Measurements from ENCODE around the gene KIAA0319L.
A peak's percentile ranks its signal among the peaks of the same experiment; 100 is the strongest.
"Not testable (repeated sequence)": the region's sequence is repeated elsewhere in the genome, so short reads cannot be mapped to it uniquely, and the experiment has no call there.

Gene KIAA0319L

DNA sequence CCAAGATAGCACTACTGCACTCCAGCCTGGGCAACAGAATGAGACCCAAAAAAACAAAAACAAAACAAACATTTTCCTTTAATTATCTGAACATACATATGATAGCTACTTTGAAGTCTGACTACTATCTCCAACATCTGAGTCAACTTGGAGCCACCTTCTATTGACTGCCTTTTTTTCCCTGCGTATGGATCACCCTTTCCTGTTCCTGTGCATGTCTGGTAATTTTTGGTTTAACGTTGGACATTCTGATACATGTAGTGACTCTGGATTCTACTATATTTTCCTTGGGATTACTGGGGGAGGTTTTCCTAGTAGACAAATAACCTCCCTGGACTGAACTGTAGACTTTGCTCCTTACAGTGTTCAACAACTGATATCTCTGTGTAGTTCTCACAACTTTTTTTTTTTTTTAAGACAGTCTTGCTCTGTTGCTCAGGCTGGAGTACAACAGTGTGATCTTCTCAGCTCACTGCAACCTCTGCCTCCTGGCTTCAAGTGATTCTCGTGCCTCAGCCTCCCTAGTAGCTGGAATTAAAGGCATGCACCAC lies 70.3 kb downstream of the KIAA0319L start:
- no peak for DNase-seq (ENCODE audit: low spot score)

DNA sequence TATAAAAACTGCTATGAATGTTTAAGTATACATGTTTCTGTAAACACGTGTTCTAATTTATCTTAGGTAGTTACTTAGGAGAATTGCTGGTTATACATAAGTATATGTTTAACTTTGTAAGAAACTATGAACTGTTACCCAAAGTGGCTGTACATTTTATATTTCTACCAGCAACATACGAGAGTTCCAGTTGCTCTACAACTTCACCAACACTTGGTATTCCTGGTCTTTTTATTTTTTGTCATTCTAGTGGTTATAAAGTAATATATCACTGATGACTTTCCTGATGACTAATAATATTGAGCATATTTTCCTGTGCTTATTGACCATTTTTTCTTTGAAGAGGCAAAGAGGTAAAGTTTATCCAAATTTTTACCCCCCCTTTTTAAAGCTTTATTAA lies 76.0 kb downstream of the KIAA0319L start:
- no peak for DNase-seq (ENCODE audit: low spot score)

DNA sequence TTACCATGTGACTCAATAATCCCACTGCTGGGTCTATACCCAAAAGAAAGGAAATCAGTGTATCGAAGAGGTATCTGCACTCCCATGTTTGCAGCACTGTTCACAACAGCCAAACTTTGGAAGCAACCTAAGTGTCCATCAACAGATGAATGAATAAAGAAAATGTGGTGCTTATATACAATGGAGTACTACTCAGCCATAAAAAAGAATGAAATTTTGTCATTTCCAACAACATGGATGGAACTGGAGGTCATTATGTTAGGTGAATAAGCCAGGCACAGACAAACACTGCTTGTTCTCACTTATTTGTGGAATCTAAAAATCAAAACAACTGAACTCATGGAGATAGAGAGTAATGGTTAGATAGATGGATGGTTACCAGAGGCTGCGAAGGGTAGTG lies 79.3 kb downstream of the KIAA0319L start:
- no peak for DNase-seq (ENCODE audit: low spot score)

DNA sequence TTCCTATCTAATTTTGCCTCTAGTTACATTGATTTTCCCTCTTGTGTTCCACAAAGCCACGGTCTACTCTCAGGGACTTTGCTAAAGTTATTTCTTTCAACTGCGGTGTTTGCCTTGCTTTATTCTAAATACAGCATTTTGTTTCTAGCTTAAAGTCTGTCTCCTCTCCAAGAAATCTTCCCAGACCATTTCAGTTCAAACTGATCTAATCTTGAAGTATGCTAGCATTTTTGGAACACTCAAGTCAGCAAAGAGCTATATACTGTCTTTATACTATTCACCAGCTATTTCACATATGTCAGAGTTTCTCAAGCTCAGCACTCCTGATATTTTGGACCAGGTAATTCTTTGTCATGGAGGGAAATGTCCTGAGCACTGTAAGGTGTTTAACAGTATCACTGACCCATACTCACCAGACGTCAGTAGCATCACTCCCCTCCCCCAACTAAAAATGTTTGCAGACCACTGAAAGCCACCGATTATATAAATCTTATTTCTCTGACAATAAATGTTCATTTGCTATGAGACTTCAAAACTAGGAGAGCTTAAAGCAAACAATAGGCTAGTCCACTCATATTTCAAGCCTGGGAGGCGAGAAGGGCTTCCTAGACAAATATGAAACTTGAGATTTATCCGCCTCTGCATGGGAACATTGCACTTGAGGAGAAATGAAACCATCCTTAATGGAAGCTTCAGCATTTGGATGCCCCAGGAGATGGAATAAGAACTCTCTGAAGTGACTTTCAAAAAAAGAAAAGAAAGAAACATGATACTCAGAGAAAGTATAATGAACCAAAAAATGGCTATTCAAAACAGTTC lies 81.1 kb downstream of the KIAA0319L start:
- no peak for DNase-seq (ENCODE audit: low spot score)

DNA sequence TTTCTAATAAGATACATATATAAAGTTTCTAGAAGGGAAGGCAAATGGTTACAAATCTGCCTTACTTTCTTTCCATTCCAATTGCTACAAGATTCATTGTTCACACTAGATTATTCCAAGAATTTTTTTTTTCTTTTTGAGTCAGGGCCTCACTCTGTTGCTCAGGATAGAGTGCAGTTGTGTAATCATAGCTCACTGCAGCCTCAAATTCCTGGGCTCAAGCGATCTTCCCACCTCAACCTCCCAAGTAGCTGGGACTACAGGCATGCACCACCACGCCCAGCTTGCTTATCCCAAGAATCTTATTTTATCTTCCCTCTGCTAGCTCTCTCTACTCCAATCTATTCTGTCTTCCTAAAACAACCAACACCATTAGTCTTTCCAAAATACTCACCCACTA lies 81.8 kb downstream of the KIAA0319L start:
- DNase-seq (ENCODE audit: low spot score), result no peak

DNA sequence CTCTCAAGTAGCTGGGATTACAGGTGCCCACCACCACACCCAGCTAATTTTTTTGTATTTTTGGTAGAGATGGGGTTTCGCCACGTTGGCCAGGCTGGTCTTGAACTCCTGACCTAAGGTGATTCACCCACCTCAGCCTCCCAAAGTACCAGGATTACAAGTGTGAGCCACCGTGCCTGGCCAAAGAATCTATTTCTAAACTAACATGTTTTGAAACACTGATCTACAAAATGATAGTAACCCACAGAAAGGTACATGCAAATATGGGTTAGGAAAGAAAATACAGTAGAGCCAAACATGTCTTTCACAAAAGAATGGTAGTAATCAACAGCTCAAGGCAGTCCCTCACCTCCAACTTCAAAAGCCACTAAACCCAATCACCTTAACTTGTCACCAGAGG lies 84.0 kb downstream of the KIAA0319L start:
- DNase-seq (ENCODE audit: low spot score), result not testable (repeated sequence)

DNA sequence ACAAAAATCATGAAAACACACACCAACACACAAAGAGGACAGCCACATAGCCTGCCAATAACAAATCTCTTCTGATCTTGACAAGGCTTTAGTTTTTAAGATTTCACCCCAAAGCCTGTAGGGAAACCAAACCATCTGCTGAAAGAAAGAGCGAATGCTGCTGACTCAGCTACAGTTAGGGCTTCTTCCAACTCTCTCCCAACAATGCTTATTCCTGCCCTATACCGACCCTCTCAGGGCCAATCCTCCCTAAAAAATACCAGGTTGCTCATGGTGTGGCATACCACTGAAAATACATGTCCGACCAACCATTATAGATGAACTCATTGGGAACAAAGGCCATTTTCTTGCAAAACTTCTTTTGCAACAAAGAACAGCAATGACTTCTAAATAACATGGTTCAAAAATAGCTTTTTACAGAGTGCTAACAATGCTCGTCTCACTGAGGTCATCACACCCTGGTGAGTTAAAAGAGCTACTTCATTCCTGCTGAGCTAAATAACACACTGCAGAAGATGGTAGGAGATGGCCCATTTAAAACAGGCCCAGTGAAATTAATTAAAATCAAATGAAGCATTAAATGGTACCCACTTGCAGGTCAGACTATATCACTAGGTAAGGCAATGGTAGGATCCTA lies 86.1 kb downstream of the KIAA0319L start:
- DNase-seq (ENCODE audit: low spot score), result no peak

DNA sequence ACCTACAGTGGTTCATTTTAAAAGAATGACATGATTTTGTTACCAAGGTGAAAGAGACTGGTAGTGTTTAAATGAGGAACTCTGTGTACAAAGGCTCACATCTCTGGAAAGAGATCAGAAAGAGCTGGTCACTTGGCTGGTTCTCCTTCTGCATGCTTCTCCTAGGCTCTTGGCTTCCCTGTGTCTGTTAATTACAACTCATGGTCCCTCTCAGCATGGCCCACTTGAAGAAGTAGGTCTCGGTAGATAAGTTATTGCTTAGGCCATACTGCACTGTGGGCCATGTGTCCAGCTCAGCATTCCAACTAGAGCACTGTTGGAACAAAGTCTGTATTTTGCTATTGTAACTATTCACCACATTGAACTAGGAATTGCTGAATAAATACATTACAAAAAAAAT lies 91.1 kb downstream of the KIAA0319L start:
- no peak for DNase-seq (ENCODE audit: low spot score)

DNA sequence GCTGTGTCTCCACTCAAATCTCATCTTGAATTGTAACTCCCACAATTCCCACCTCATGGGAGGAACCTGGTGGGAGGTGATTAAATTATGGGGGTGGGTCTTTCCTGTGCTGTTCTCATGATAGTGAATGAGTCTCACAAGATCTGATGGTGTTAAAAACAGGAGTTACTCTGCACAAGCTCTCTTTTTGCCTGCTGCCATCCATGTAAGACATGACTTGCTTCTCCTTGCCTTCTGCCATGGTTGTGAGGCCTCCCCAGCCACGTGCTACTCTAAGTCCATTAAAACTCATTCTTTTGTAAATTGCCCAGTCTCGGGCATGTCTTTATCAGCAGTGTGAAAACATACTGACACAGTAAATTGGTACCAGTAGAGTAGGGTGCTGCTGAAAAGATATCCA lies 93.5 kb downstream of the KIAA0319L start:
- not testable (repeated sequence) for DNase-seq (ENCODE audit: low spot score)

DNA sequence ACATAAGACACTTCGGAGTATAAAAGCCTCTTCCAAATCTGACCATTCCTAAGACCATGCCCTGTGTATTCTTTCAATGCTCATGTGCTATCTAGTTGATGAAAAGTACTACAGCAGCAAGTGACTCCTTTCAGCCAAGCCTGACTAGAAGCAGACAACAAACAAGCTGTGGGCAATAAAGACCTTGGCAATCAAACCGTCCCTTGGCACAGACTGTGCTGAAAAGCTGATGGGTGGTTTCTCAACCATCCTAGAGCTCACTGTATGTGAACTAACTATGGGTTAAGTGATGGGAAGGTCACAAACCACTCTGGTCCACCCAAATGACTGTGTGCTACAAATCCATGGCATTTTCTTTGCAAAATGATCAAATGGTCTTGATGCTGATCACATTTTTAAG lies 94.0 kb downstream of the KIAA0319L start:
- DNase-seq (ENCODE audit: low spot score), result no peak

DNA sequence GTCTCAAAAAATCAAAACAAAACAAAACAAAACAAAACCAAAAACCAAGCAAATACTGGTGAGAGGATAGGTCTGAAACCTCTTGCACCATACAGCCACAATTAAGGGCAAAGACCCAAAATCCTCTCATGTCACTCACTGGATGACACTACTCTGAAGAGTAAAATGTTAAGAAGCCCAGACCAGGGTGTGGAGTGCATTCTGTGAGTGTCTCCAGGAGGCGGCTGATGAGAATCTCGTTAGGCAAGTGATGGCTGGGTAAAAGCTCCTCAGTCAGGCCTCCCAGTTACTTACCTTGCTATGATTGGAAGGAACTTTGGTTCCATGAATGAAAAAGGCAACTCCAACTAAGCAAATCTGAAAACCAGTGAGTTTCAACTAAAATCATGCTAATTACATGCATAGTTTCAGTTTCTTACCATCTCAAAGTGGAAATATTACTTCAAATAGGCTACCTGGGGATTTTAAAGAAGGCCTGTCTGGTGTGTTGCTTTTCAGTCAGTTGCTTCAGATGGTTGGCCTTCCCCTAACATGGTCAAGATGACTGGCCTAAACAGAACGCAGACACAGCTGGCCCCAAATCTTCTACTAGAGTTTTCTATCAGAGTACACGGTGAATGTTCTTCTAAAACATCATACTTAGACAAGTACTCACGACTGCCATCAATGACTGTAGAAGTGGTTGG lies 95.1 kb downstream of the KIAA0319L start:
- DNase-seq (ENCODE audit: low spot score), result no peak

DNA sequence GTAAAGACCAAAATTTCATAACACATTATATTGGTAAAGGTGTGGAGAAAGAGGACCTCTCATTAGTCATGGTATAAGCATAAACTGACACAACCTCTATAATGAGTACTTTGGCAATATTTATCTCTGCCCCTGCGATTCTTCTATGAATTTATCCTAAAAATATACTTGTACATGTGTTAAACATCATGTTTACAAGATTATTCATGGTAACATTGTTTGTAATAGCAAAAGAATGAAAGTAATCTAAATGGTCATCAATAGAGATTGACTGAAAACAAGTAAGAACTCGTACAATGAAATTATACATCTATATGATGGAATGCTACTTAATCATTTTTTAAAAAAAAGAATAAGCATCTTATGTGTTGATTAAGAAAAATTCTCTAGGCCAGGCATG lies 96.4 kb downstream of the KIAA0319L start:
- no peak for DNase-seq (ENCODE audit: low spot score)

DNA sequence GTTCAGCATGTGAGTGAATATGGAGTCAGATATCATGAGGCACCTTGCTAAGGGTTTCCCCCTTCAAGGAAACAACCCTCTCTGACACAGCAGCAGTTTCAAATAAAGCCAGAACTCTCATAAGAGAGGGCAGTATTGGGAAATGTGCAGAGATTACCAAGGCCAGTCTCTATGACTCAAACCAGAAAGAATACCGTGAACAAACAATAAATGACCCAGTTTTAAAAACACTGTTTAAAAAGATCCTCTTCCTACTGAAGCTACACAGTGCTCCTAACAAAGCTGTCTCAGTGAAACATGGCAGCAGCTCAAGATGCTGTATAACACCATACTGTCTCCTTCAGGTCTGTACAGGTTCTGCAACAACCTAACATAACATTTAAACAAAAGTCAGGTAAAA lies 102.6 kb downstream of the KIAA0319L start:
- DNase-seq (ENCODE audit: low spot score), result no peak

DNA sequence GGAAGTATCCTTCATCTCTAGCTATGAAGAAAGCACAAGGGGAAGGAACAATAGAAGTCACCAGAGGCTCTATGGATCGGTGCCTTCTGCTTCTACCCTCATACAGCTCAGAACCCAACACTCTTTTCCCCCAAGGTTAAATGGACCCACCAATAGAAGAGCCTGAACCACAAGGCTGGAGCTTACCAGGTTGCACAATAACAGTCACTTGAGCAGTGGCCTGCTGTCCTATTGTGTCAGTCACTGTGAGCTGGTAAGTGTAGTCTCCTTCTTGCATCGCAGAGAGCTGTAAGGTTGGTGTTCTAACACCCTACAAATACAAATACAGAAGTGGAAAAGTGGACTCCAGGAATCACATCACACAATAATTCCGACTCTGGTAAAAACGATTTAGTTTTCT lies 103.0 kb downstream of the KIAA0319L start:
- DNase-seq (ENCODE audit: low spot score), result no peak

DNA sequence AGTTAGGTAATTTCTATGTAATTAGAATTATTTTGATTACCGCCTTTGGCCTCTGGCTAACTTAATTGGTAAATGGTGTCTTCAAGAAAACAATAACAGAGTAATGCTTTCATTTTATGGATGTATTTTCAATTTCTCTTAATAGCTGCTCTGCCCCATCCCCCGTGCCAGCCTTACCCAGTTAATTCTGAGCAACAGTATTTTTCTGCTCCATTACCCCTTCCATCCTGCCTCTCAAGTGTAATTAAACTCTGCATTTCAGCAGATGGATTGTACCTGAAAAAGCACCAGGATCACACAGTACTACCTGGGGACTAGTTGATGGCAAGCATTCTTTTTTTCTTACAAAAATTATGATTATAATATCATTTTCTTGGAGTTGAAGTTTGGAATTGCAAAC lies 104.2 kb downstream of the KIAA0319L start:
- DNase-seq (ENCODE audit: low spot score), result no peak

DNA sequence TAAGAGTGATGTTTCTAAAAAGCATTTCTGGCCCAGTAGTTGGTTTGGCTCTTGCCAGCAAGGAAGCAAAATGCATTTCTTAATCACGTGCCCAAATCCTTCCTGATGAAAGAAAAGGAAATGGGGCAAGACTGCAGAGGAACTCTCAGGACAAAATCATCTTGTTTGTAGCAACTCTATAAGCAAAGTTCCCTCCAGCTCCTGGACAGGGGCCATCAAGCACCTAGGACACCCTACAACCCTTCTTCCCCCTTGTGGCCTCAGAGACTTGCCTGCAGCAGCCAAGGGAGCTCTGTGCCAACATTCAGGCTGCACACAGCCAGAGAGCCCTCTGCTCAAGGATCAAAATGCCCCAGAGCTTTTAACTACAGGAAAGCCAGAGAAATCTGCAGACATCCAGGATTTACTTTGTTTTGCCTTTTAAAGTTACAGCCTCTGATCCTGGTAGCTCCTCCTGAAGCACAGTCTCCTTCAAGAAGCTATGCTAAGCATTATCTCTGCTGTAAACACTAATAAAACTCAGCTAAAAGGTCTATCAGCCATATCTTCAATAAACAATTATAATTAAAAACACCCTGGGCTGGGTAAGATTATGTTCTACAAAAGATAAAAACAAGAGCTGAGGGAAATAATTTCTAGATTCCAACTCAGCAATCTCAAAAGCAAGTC lies 105.0 kb downstream of the KIAA0319L start:
- DNase-seq (ENCODE audit: low spot score), result no peak

DNA sequence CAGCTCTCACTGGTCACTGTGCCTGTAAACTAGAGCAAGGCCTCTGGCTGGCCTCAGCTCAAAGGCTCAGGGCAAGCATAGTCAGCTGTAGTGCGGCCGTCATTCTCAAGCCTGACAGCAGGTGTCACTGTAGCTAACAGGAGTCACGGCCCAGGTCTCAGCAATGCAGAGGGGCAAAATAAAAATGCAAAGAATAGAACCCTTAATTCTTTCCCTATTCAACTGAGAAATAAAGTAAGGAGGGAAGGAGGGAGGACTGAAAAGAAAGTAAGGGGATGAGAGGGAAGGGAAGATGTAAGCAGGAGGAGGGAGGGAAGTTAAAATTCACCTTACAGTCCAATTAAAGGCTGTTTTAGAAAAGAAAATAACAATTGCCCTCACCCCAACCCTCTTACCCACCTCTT lies 106.1 kb downstream of the KIAA0319L start:
- peak; percentile 66 for DNase-seq (ENCODE audit: low spot score)

DNA sequence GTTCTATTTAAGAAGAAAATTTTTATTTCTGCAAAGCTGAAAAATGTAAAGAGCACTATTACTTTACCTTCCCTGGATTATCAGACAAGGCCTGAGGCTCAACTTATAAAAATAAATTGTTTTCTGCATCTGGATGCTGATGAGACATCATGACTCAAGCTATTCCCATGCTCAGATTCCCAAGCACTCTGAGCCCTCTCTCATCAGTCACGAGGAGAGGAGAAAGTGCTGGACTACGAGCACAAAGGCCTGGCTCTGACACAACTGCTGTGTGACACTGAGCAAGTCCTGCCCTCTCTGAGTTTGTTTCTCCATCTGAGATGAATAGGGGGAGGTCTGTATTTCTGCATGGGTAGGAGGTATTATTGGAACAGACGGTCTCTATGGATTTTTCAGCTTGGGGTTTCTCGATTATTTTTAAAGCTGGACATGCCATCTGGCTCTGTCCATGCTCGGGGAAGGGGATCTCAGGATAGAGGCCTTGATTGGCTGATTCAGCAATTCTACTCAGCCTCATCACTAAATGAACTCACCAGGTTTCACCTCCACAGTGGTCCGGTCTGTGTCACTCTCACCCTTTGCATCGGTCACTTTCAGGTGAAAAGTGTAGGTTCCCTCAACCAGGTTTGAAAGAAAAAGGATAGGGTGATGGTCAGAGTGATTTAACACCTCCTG lies 107.7 kb downstream of the KIAA0319L start:
- peak; percentile 40 for DNase-seq (ENCODE audit: low spot score)

DNA sequence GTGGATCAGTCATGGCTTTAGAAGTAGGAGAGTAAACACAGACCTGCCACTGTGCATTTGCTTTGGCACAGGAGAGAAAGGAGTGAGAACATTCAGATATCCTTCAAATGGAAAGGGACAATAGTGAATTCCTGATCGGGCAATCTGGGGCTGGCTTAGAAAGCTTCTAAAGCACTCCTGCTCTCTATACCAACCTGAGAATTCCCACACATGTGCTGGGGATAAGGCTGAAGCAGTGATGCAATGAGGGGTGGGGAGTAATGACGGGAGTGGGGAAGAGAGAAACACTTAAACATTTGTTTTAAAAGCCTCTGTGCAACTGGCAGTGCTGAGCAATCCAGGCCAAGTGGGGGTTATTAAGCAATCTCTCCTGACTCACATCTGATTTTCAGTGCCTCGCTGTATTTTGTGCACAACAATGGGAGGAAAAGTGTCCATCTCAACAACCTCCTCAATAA lies 108.8 kb downstream of the KIAA0319L start:
- DNase-seq (ENCODE audit: low spot score), result peak; percentile 17

DNA sequence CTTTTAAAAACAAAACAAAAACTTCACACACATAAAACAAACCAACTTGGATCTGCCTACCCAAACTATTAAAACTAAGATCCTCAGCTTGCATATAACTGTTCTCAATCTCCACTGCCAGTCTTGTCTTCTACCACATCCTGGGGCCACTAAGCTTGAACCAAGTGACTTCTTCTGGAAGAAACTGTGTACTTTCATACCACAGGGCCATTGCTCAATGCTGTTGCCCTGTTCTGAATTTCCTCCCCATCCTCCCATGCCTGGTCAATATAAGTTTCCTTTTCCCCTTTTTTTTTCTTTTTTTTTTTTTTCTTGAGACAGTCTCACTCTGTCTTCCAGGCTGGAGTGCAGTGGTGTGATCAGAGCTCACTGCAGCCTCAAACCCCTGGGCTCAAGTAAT lies 109.9 kb downstream of the KIAA0319L start:
- no peak for DNase-seq (ENCODE audit: low spot score)

DNA sequence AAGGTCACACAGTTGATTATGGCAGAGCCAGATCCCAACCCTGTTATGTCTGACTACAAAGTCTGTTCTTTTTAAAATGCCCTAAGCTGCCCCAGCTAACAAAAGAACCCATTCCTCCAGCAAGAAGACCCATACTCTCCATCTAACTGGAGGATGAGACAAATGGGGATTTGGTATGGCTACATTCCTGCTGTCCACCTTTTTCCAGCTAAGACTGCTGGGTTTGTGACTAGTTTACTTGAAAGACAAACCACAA lies 112.8 kb downstream of the KIAA0319L start:
- DNase-seq (ENCODE audit: low spot score), result no peak
